SU-DHL-6 (cell line): ENCODE results near the gene PAIP2.

Source experiments
- H2AFZ ChIP-seq: fragments of 200-600 bp; sonication (generic); 2 replicates; pipeline ENCODE4 v1.6.1; 2014; ENCODE audit warnings: low read depth, mild to moderate bottlenecking, moderate library complexity, mixed read lengths, antibody characterized with exemption, low read length; ENCODE audit not compliant: severe bottlenecking
- H3F3A ChIP-seq: fragments of 200-600 bp; shearing (Covaris generic); 2 replicates; pipeline ENCODE4 v1.6.0; 2016; ENCODE audit warnings: antibody characterized with exemption, mild to moderate bottlenecking; ENCODE audit not compliant: insufficient read depth
- H3K27ac ChIP-seq: fragments of 200-600 bp; sonication (generic); 2 replicates; pipeline ENCODE4 v1.5.1; 2016; ENCODE audit warnings: low read depth, mild to moderate bottlenecking, low read length, moderate library complexity, mixed read lengths
- H3K27me3 ChIP-seq: fragments of 200-600 bp; sonication (generic), shearing (Covaris generic); 2 replicates; pipeline ENCODE4 v1.6.0; 2014; ENCODE audit warnings: mild to moderate bottlenecking, low read length
- H3K36me3 ChIP-seq: fragments of 200-600 bp; sonication (generic); 2 replicates; pipeline ENCODE4 v1.6.1; 2014; ENCODE audit warnings: mild to moderate bottlenecking, low read length, mixed read lengths
- H3K4me2 ChIP-seq: fragments of 300-600, 200-600 bp; shearing (Covaris generic), sonication (generic); 2 replicates; pipeline ENCODE4 v1.6.0; 2014; ENCODE audit warnings: low read length, low read depth, mild to moderate bottlenecking; ENCODE audit not compliant: poor library complexity, severe bottlenecking
- H3K4me3 ChIP-seq: fragments of 200-600 bp; sonication (generic); 2 replicates; pipeline ENCODE4 v1.5.1; 2014; ENCODE audit warnings: antibody characterized with exemption, low read length, mild to moderate bottlenecking, mixed read lengths; ENCODE audit not compliant: insufficient read depth, poor library complexity, severe bottlenecking
- H3K79me2 ChIP-seq: fragments of 200-600 bp; sonication (generic); 2 replicates; pipeline ENCODE4 v1.6.1; 2014; ENCODE audit warnings: mild to moderate bottlenecking, low read length, moderate library complexity; ENCODE audit not compliant: insufficient read depth
- H3K9ac ChIP-seq: fragments of 200-600 bp; sonication (generic); 2 replicates; pipeline ENCODE4 v1.7.0; 2014; ENCODE audit warnings: mild to moderate bottlenecking, low read length
- H3K9me2 ChIP-seq: fragments of 200-600 bp; sonication (generic); replicated peaks from 2 replicates; pipeline ENCODE4 v1.6.1; 2014; ENCODE audit warnings: low read length; ENCODE audit not compliant: insufficient read depth
- H3K9me3 ChIP-seq: fragments of 200-600 bp; sonication (generic); 2 replicates; pipeline ENCODE4 v1.6.1; 2014; ENCODE audit warnings: low read length, mixed read lengths; ENCODE audit not compliant: insufficient read depth
- H4K20me1 ChIP-seq: fragments of 200-600 bp; sonication (generic); 2 replicates; pipeline ENCODE4 v1.6.1; 2014; ENCODE audit warnings: low read depth, mild to moderate bottlenecking, antibody characterized with exemption, low read length, moderate library complexity, mixed read lengths
- EZH2phosphoT487 ChIP-seq: fragments of 200-600 bp; sonication (generic), shearing (Covaris generic); conservative IDR thresholded peaks from 2 replicates; pipeline ENCODE4 v1.6.1; 2018; ENCODE audit warnings: mild to moderate bottlenecking, antibody characterized with exemption, low read length, moderate library complexity, mixed read lengths
- TF ChIP-seq, protein P1 (sequence below): fragments of 200-600 bp; sonication (generic); IDR thresholded peaks from one replicate; pipeline ENCODE4 v1.5.1; 2017; ENCODE audit warnings: antibody characterized with exemption, mild to moderate bottlenecking, low read length, moderate library complexity; ENCODE audit not compliant: insufficient read depth, poor library complexity, severe bottlenecking

The PAIP2 gene

DNA sequence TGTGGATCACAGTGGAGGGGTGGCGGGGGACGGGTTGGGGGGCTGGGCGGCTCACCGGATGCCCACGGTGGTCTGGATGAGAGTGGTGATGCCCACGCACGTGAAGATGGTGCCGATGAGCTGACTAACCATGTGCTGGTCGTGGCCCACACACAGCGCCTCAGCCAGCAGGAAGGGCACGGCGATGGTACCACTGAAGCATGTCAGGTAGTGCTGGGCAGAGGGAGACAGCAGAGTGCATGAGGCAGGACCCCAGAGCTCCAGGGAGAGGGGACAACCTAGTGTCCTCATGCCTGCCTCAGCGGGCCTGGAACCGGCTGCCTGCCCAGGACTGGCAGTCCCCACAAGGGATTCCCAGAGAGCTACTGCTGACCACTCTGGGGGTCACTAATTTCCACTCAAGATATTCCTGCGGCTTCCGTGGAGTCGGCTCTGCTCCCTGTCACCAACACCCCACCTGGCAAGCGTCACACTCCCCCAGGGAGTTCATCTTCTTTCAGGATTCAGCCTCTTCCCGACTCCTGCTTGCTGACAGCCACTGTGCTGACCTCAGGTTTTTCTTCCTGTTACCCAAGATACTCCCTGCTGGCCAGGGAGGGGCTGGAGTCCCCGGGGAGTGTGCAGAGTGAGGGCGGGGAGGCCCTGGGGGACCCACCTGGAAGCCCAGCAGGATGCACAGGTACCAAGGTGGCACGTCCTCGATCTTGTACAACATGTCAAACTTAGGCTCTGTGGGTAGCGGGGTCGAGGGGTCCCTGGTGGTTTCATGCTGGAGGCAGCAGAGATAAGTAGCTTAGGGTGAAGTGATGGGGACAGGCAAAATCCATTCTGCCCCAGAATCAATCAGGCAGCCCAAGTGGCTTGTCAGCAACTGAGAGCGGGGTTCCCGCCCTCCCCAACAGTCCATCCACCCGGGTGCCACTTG is 40.4 kb downstream of the PAIP2 start:
- no peaks in the 10 kb centered on the region for H3K79me2 ChIP-seq
- H3K27me3 ChIP-seq = no peaks in the 10 kb centered on the region
- H3K36me3 ChIP-seq = no peaks in the 10 kb centered on the region
- H3K4me3 ChIP-seq = no peak overlapping the region
- H3K4me2 ChIP-seq = no peak overlapping the region
- H3F3A ChIP-seq = peaks cover 26% of the 10 kb centered on the region
- no peak for TF ChIP-seq EZH2phosphoT487
- TF ChIP-seq, protein P1, sequence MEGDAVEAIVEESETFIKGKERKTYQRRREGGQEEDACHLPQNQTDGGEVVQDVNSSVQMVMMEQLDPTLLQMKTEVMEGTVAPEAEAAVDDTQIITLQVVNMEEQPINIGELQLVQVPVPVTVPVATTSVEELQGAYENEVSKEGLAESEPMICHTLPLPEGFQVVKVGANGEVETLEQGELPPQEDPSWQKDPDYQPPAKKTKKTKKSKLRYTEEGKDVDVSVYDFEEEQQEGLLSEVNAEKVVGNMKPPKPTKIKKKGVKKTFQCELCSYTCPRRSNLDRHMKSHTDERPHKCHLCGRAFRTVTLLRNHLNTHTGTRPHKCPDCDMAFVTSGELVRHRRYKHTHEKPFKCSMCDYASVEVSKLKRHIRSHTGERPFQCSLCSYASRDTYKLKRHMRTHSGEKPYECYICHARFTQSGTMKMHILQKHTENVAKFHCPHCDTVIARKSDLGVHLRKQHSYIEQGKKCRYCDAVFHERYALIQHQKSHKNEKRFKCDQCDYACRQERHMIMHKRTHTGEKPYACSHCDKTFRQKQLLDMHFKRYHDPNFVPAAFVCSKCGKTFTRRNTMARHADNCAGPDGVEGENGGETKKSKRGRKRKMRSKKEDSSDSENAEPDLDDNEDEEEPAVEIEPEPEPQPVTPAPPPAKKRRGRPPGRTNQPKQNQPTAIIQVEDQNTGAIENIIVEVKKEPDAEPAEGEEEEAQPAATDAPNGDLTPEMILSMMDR = no peak
- no peak overlapping the region for H3K9ac ChIP-seq
- no peaks in the 10 kb centered on the region for H3K9me3 ChIP-seq
- H4K20me1 ChIP-seq = no peaks in the 10 kb centered on the region
- no peak overlapping the region for H2AFZ ChIP-seq
- no peaks in the 10 kb centered on the region for H3K9me2 ChIP-seq
- H3K27ac ChIP-seq = no peak overlapping the region

DNA sequence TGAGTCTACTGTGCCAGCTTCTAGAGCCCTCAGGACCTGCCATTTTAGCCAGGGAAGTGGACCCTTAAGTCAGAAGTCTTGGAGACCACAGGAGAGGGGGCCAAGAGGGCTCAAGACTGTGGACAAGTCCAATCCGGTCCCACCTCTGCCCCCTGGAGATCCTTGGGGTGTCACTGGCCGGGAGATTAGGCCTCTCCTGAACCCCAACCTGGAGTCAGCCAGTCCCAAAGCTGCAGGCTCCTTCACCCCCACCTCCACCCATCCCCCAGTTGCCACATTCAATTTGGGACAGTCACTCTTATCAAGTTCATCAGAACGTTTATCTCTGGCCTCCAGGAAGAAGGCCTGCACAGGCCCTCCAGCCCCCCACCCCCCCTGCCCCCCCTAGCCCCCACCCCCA is 41.2 kb downstream of the PAIP2 start:
- Histone ChIP-seq H3K36me3 (no peaks in the 10 kb centered on the region), H3K9me2 (no peaks in the 10 kb centered on the region), H3K4me2 (no peak overlapping the region), H2AFZ (no peak overlapping the region), H3F3A (peaks cover 31% of the 10 kb centered on the region), H3K27me3 (no peaks in the 10 kb centered on the region), H3K9ac (no peak overlapping the region), H3K27ac (no peak overlapping the region), H3K79me2 (no peaks in the 10 kb centered on the region), H4K20me1 (no peaks in the 10 kb centered on the region), H3K4me3 (no peak overlapping the region), H3K9me3 (no peaks in the 10 kb centered on the region)
- no peak for TF ChIP-seq EZH2phosphoT487
- TF ChIP-seq, protein P1 = no peak

DNA sequence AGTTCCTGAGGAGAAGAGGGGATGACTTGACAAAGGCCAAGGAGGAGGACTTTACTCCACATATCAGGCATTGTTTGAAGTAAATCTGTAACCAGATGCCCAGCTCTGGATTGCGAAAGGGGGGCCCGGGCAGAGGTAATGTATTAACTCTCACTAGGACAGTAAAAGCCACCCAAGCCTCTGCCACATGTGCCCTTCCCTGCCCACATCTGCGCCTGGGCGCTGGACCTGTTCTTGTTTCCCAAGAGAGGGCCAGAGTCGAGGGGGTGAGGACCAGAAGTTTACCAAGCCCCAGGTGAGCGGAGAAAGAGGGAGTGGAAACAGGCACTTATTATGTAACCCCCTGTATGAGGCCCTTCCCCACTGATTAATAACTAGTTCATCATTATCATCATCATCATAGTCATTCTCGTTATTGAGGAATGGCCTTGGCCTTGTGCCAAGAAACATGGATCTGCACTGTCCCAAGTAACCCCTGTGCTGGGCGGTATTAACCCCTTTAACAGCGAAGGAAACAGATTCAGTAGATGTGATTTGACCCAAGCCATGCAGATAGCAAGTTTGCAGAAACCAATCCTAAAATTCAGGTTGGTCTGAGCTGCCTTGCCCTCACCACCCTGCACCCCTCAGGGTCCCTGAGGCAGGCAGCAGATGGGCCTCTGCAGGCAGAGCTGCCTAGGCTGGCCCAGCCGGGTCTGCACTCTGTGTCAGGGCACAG is 41.8 kb downstream of the PAIP2 start, which contains the start of gene SLC23A1:
Gene SLC23A1, minus strand, starts transcription at position 23 of the 718 bp plus-strand sequence. CDS start 44 bp downstream, outside the sequence.
- H3K36me3 ChIP-seq = no peaks in the 10 kb centered on the region
- no peak within 1 kb of the TSS for H3K4me2 ChIP-seq
- no peaks in the 10 kb centered on the region for H3K9me2 ChIP-seq
- no peak for TF ChIP-seq EZH2phosphoT487
- TF ChIP-seq, protein P1 = no peak
- H3K79me2 ChIP-seq = no peaks in the 10 kb centered on the region
- H3K9me3 ChIP-seq = no peaks in the 10 kb centered on the region
- H3K9ac ChIP-seq = no peak within 1 kb of the TSS
- no peaks in the 10 kb centered on the region for H3K27me3 ChIP-seq
- no peak within 1 kb of the TSS for H2AFZ ChIP-seq
- H3F3A ChIP-seq = peaks cover 37% of the 10 kb centered on the region
- H4K20me1 ChIP-seq = no peaks in the 10 kb centered on the region
- H3K4me3 ChIP-seq = no peak within 1 kb of the TSS
- no peak within 1 kb of the TSS for H3K27ac ChIP-seq
